ENCODE measurements around the gene TBX15. TPM values are rescaled to one million over a fixed set of nuclear protein-coding genes. Genes with fewer than 3 reads are reported as not detected.

Gene TBX15
- polyA plus RNA-seq, 1 donor (not counting 4 experiments of a cell fraction or from before 2014, with no cell fraction given): not detected

DNA sequence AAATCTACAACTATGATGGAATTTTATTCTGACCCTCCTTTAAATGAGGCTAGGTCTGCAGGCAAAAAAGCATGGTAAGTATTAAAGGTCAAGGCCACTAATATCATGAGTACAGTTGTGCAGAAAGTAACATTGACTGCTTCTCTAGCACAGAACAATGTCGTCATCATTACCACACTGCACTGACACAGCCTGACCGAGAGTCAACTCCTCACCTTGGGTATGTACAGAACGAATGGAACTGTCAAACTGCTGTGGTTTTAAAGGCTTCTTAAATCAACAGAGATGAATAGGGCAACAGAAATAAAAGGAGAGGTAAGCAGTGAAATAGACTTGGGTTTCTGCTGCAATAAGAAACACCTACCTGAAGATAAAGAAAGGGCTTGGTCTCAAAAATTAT, 88.8 kb downstream of the TBX15 start:
- Histone ChIP-seq H2AFZ (ENCODE audit: control insufficient read depth, low read length) (no peak overlapping the region), H3K9me3 (ENCODE audit: control insufficient read depth, low read depth, low read length) (no peaks in the 10 kb centered on the region), H3K79me2 (ENCODE audit: control insufficient read depth, insufficient read depth, low read length) (no peaks in the 10 kb centered on the region), H3K9me1 (ENCODE audit: control insufficient read depth, extremely low read depth, insufficient read depth, low read length) (no peaks in the 10 kb centered on the region), H3K27ac (ENCODE audit: control insufficient read depth, insufficient read depth, low read length) (no peak overlapping the region), H3K4me2 (ENCODE audit: control insufficient read depth, extremely low read depth, insufficient read depth, low read depth, low read length) (no peak overlapping the region), H3K4me3 (ENCODE audit: control insufficient read depth in 2 of 3, extremely low read depth in 1 of 3, insufficient read depth in 2 of 3, low read depth in 1 of 3, low read length in 3 of 3) (no peak overlapping the region), H3K27me3 (ENCODE audit: control insufficient read depth, extremely low read depth, insufficient read depth, low read length) (no peaks in the 10 kb centered on the region), H3K9ac (ENCODE audit: control insufficient read depth, extremely low read depth, insufficient read depth, low read length) (no peak overlapping the region), H3K4me1 (ENCODE audit: control insufficient read depth, extremely low read depth, insufficient read depth, low read length) (no peaks in the 10 kb centered on the region), H4K20me1 (ENCODE audit: control insufficient read depth, extremely low read depth, insufficient read depth, low read length) (no peaks in the 10 kb centered on the region), H3K36me3 (ENCODE audit: control insufficient read depth in 2 of 2, extremely low read depth in 1 of 2, insufficient read depth in 2 of 2, low read length in 2 of 2) (no peaks in the 10 kb centered on the region)
- FAIRE-seq (no peak), DNase-seq (ENCODE audit: low read depth, low spot score) (no peak)
- TF ChIP-seq, protein P1, sequence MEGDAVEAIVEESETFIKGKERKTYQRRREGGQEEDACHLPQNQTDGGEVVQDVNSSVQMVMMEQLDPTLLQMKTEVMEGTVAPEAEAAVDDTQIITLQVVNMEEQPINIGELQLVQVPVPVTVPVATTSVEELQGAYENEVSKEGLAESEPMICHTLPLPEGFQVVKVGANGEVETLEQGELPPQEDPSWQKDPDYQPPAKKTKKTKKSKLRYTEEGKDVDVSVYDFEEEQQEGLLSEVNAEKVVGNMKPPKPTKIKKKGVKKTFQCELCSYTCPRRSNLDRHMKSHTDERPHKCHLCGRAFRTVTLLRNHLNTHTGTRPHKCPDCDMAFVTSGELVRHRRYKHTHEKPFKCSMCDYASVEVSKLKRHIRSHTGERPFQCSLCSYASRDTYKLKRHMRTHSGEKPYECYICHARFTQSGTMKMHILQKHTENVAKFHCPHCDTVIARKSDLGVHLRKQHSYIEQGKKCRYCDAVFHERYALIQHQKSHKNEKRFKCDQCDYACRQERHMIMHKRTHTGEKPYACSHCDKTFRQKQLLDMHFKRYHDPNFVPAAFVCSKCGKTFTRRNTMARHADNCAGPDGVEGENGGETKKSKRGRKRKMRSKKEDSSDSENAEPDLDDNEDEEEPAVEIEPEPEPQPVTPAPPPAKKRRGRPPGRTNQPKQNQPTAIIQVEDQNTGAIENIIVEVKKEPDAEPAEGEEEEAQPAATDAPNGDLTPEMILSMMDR (optimal IDR thresholded peaks at IDR 0.05 in 1 of 3, IDR thresholded peaks at IDR 0.05 in 1 of 3, conservative IDR thresholded peaks at IDR 0.05 in 1 of 3; ENCODE audit: extremely low read depth in 1 of 3, insufficient read depth in 2 of 3, low read length in 3 of 3): no peak
- no peak for TF ChIP-seq EZH2 (IDR thresholded peaks at IDR 0.05; ENCODE audit: low read length)
- dilution Hi-C loops (cut with MboI; ENCODE audit: extremely low pct_ligation_motif_present, low sequenced_read_pairs): no loop called here

DNA sequence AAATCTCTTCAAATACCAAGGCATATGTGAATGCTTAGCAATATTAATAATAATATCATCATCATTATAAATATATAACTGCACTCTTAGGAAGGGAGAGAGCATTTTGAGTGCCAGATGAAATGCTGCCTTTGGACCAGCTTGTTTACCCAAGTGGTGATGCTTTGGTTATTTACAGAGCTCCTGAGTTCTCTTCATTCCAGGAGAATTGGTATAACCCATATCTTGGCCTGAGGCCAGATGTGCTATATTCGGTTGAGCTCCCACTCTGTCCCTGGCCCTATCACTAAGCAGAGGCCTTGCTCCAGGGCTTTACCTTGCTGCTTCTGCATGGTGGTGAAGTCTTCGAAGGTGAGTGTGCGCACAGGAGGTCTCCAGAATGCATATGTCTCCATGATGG, 89.4 kb downstream of the TBX15 start:
- DNase-seq (ENCODE audit: low read depth, low spot score): no peak
- no peaks in the 10 kb centered on the region for H3K9me1 ChIP-seq (ENCODE audit: control insufficient read depth, extremely low read depth, insufficient read depth, low read length)

DNA sequence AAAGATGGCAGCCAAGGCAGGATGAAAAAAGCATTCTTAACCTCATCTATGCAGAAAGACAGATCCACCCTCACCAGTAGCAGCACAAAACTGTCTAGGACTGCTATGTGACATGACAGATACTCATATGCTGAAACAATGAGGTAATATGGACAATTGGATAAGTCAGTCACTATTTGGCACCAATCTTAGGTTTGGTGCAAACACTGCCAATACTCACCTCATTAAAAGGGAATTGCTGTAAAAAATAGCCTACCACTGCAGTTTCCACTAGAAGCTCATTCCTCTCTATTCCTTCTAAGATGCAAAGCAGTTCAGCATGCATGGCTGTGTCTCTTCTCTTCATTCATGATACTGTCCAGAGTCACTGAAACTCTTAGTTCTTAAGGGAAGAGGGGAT, 91.7 kb downstream of the TBX15 start:
- H3K9ac ChIP-seq (ENCODE audit: control insufficient read depth, extremely low read depth, insufficient read depth, low read length): no peak overlapping the region
- DNase-seq (ENCODE audit: low read depth, low spot score): no peak
- dilution Hi-C loops (cut with MboI; ENCODE audit: extremely low pct_ligation_motif_present, low sequenced_read_pairs): no loop called here
- no peak overlapping the region for H2AFZ ChIP-seq (ENCODE audit: control insufficient read depth, low read length)
- H3K27ac ChIP-seq (ENCODE audit: control insufficient read depth, insufficient read depth, low read length): no peak overlapping the region
- no peaks in the 10 kb centered on the region for H3K36me3 ChIP-seq (ENCODE audit: control insufficient read depth in 2 of 2, extremely low read depth in 1 of 2, insufficient read depth in 2 of 2, low read length in 2 of 2)
- no peaks in the 10 kb centered on the region for H3K4me1 ChIP-seq (ENCODE audit: control insufficient read depth, extremely low read depth, insufficient read depth, low read length)
- TF ChIP-seq, protein P1 (optimal IDR thresholded peaks at IDR 0.05 in 1 of 3, IDR thresholded peaks at IDR 0.05 in 1 of 3, conservative IDR thresholded peaks at IDR 0.05 in 1 of 3; ENCODE audit: extremely low read depth in 1 of 3, insufficient read depth in 2 of 3, low read length in 3 of 3): no peak
- no peak for TF ChIP-seq EZH2 (IDR thresholded peaks at IDR 0.05; ENCODE audit: low read length)
- H3K9me1 ChIP-seq (ENCODE audit: control insufficient read depth, extremely low read depth, insufficient read depth, low read length): no peaks in the 10 kb centered on the region
- H3K4me3 ChIP-seq (ENCODE audit: control insufficient read depth in 2 of 3, extremely low read depth in 1 of 3, insufficient read depth in 2 of 3, low read depth in 1 of 3, low read length in 3 of 3): no peak overlapping the region
- no peaks in the 10 kb centered on the region for H4K20me1 ChIP-seq (ENCODE audit: control insufficient read depth, extremely low read depth, insufficient read depth, low read length)
- H3K27me3 ChIP-seq (ENCODE audit: control insufficient read depth, extremely low read depth, insufficient read depth, low read length): no peaks in the 10 kb centered on the region
- H3K4me2 ChIP-seq (ENCODE audit: control insufficient read depth, extremely low read depth, insufficient read depth, low read depth, low read length): no peak overlapping the region
- no peaks in the 10 kb centered on the region for H3K79me2 ChIP-seq (ENCODE audit: control insufficient read depth, insufficient read depth, low read length)
- no peak for FAIRE-seq
- no peaks in the 10 kb centered on the region for H3K9me3 ChIP-seq (ENCODE audit: control insufficient read depth, low read depth, low read length)

More for the DNA sequence above, 89.4 kb downstream of the TBX15 start:
- Histone ChIP-seq H3K27me3 (ENCODE audit: control insufficient read depth, extremely low read depth, insufficient read depth, low read length) (no peaks in the 10 kb centered on the region), H3K27ac (ENCODE audit: control insufficient read depth, insufficient read depth, low read length) (no peak overlapping the region), H3K4me3 (ENCODE audit: control insufficient read depth in 2 of 3, extremely low read depth in 1 of 3, insufficient read depth in 2 of 3, low read depth in 1 of 3, low read length in 3 of 3) (no peak overlapping the region), H3K36me3 (ENCODE audit: control insufficient read depth in 2 of 2, extremely low read depth in 1 of 2, insufficient read depth in 2 of 2, low read length in 2 of 2) (no peaks in the 10 kb centered on the region), H3K79me2 (ENCODE audit: control insufficient read depth, insufficient read depth, low read length) (no peaks in the 10 kb centered on the region), H3K9me3 (ENCODE audit: control insufficient read depth, low read depth, low read length) (no peaks in the 10 kb centered on the region), H3K4me2 (ENCODE audit: control insufficient read depth, extremely low read depth, insufficient read depth, low read depth, low read length) (no peak overlapping the region), H3K9ac (ENCODE audit: control insufficient read depth, extremely low read depth, insufficient read depth, low read length) (no peak overlapping the region), H2AFZ (ENCODE audit: control insufficient read depth, low read length) (no peak overlapping the region), H3K4me1 (ENCODE audit: control insufficient read depth, extremely low read depth, insufficient read depth, low read length) (no peaks in the 10 kb centered on the region), H4K20me1 (ENCODE audit: control insufficient read depth, extremely low read depth, insufficient read depth, low read length) (no peaks in the 10 kb centered on the region)
- dilution Hi-C loops (cut with MboI; ENCODE audit: extremely low pct_ligation_motif_present, low sequenced_read_pairs): no loop called here
- no peak for FAIRE-seq
- TF ChIP-seq EZH2 (IDR thresholded peaks at IDR 0.05; ENCODE audit: low read length): no peak
